IMR-90 (cell line): ENCODE results near the gene COLQ. TPM values are rescaled to one million over a fixed set of nuclear protein-coding genes. Genes with fewer than 3 reads are reported as not detected.

Experiments
- ATAC-seq: fragments of 200-7000 bp; cut with Tn5 transposase; 2 replicates; pipeline ENCODE4 v1.9.1; 2020; ENCODE audit warnings: low read depth, mild to moderate bottlenecking, moderate library complexity
- BruUV-seq: library from RNA; stranded (reverse); fragments of 400-500 nt; replicated peaks from 2 replicates; lab custom pipeline; 2021; lab: Mats Ljungman, UMichigan
- CTCF ChIA-PET: fragments of 300-600 bp; formaldehyde crosslinking; extraction: SDS; loops from one replicate; lab custom pipeline; 2021; ENCODE audit warnings: antibody characterized with exemption; lab: Yijun Ruan, JAX
- POLR2A ChIA-PET: fragments of 300-600 bp; sonication (Branson Sonifier 250); formaldehyde crosslinking; loops from one replicate; lab custom pipeline; 2022; ENCODE audit warnings: antibody characterized with exemption; ENCODE audit not compliant: unreplicated experiment; lab: Charles Lee
- DNase-seq: peaks from one replicate; pipeline ENCODE4 v3.0.0; 2013
- H2AFZ ChIP-seq: replicated peaks from 2 replicates; pipeline ENCODE3; 2013; ENCODE audit warnings: low read length, mild to moderate bottlenecking; ENCODE audit not compliant: poor library complexity
- H2AK5ac ChIP-seq: 2 replicates; pipeline ENCODE4 v1.6.1; 2013; ENCODE audit warnings: low read depth, low read length, inconsistent platforms
- H2AK9ac ChIP-seq: replicated peaks from 2 replicates; pipeline ENCODE3; 2013; ENCODE audit warnings: mild to moderate bottlenecking, low read depth, low read length, moderate library complexity; ENCODE audit not compliant: poor library complexity
- H2BK120ac ChIP-seq: 2 replicates; pipeline ENCODE4 v1.6.1; 2013; ENCODE audit warnings: low read depth, low read length, inconsistent platforms
- H2BK15ac ChIP-seq: 3 replicates; pipeline ENCODE4 v1.6.1; 2013; ENCODE audit warnings: low read depth, low read length, inconsistent platforms
- H2BK20ac ChIP-seq: 2 replicates; pipeline ENCODE4 v1.6.1; 2013; ENCODE audit warnings: low read depth, mild to moderate bottlenecking, inconsistent platforms, low read length, moderate library complexity
- H2BK5ac ChIP-seq: 2 replicates; pipeline ENCODE4 v1.6.1; 2013; ENCODE audit warnings: mild to moderate bottlenecking, low read depth, low read length, inconsistent platforms; ENCODE audit not compliant: poor library complexity, severe bottlenecking
- H3K14ac ChIP-seq: replicated peaks from 2 replicates; pipeline ENCODE4 v1.6.1; 2013; ENCODE audit warnings: low read depth, low read length, inconsistent platforms
- H3K18ac ChIP-seq: 2 replicates; pipeline ENCODE4 v1.6.1; 2013; ENCODE audit warnings: low read depth, low read length, control low read depth
- H3K23ac ChIP-seq: 2 replicates; pipeline ENCODE4 v1.6.1; 2013; ENCODE audit warnings: low read depth, low read length, inconsistent platforms
- H3K27ac ChIP-seq: 2 replicates; pipeline ENCODE4 v1.5.1; 2013; ENCODE audit warnings: mild to moderate bottlenecking, control low read depth, low read length; ENCODE audit not compliant: insufficient read depth
- H3K27me3 ChIP-seq: 2 replicates; pipeline ENCODE4 v1.6.1; 2013; ENCODE audit warnings: low read length; ENCODE audit not compliant: control insufficient read depth, insufficient read depth
- H3K36me3 ChIP-seq: 2 replicates; pipeline ENCODE4 v1.6.1; 2013; ENCODE audit warnings: low read length, mixed read lengths; ENCODE audit not compliant: control insufficient read depth, insufficient read depth
- H3K4ac ChIP-seq: 2 replicates; pipeline ENCODE4 v1.6.1; 2013; ENCODE audit warnings: low read depth, low read length, inconsistent platforms
- H3K4me1 ChIP-seq: 2 replicates; pipeline ENCODE4 v1.6.1; 2013; ENCODE audit warnings: low read length, mixed read lengths; ENCODE audit not compliant: control insufficient read depth, insufficient read depth
- H3K4me2 ChIP-seq: 2 replicates; pipeline ENCODE4 v1.6.1; 2013; ENCODE audit warnings: low read depth, mild to moderate bottlenecking, control low read depth, low read length, moderate library complexity
- H3K4me3 ChIP-seq: 2 replicates; pipeline ENCODE4 v1.5.1; 2013; ENCODE audit warnings: low read depth, mild to moderate bottlenecking, control low read depth, low read length, moderate library complexity; ENCODE audit not compliant: insufficient read depth
- H3K56ac ChIP-seq: 2 replicates; pipeline ENCODE4 v1.6.1; 2013; ENCODE audit warnings: low read length, inconsistent platforms; ENCODE audit not compliant: insufficient read depth; ENCODE audit errors: extremely low read depth
- H3K79me1 ChIP-seq, 2 experiments: 2 replicates each; pipeline ENCODE4 v1.6.1; 2013; ENCODE audit warnings: low read length in 2 of 2, inconsistent platforms in 1 of 2, low read depth in 1 of 2
- H3K9ac ChIP-seq: 2 replicates; pipeline ENCODE4 v1.6.1; 2013; ENCODE audit warnings: low read depth, low read length, control low read depth
- H3K9me1 ChIP-seq: 2 replicates; pipeline ENCODE4 v1.6.1; 2013; ENCODE audit warnings: low read length, inconsistent platforms; ENCODE audit not compliant: insufficient read depth
- H3K9me3 ChIP-seq: 2 replicates; pipeline ENCODE4 v1.6.1; 2013; ENCODE audit warnings: low read length; ENCODE audit not compliant: control insufficient read depth, insufficient read depth
- H4K20me1 ChIP-seq: 2 replicates; pipeline ENCODE4 v1.6.1; 2013; ENCODE audit warnings: low read length, inconsistent platforms; ENCODE audit not compliant: insufficient read depth
- H4K5ac ChIP-seq: 2 replicates; pipeline ENCODE4 v1.6.1; 2013; ENCODE audit warnings: mild to moderate bottlenecking, low read depth, low read length, control low read depth
- H4K8ac ChIP-seq, 2 experiments: 2 replicates each; pipeline ENCODE4 v1.6.1; 2013; ENCODE audit warnings: low read depth in 2 of 2, low read length in 2 of 2, control low read depth in 1 of 2, inconsistent platforms in 1 of 2
- H4K91ac ChIP-seq: 2 replicates; pipeline ENCODE4 v1.6.1; 2013; ENCODE audit warnings: low read depth, low read length, inconsistent platforms; ENCODE audit not compliant: insufficient read depth
- BHLHE40 ChIP-seq: fragments of 150-350 bp; IDR thresholded peaks from 2 replicates; pipeline ENCODE4 v1.6.1; 2016; ENCODE audit warnings: mild to moderate bottlenecking, low read depth, low read length
- CEBPB ChIP-seq: IDR thresholded peaks from 2 replicates; pipeline ENCODE4 v1.6.1; 2012; ENCODE audit warnings: low read depth, low read length, improper control_type of control experiment
- CHD1 ChIP-seq: IDR thresholded peaks from 2 replicates; pipeline ENCODE4 v1.6.1; 2012; ENCODE audit warnings: low read depth, low read length, improper control_type of control experiment
- CTCF ChIP-seq: conservative IDR thresholded peaks from 2 replicates; pipeline ENCODE4 v1.5.1; 2012; ENCODE audit warnings: mild to moderate bottlenecking, low read depth, low read length, improper control_type of control experiment
- ELK1 ChIP-seq: fragments of 150-350 bp; IDR thresholded peaks from 2 replicates; pipeline ENCODE4 v1.6.1; 2016; ENCODE audit warnings: low read depth, mild to moderate bottlenecking, low read length, moderate library complexity, borderline replicate concordance
- FOS ChIP-seq: fragments of 150-350 bp; IDR thresholded peaks from 2 replicates; pipeline ENCODE4 v1.6.1; 2016; ENCODE audit warnings: low read depth, low read length
- MAFK ChIP-seq: IDR thresholded peaks from 2 replicates; pipeline ENCODE4 v1.6.1; 2012; ENCODE audit warnings: low read depth, low read length, improper control_type of control experiment
- MAZ ChIP-seq: IDR thresholded peaks from 2 replicates; pipeline ENCODE4 v1.6.1; 2012; ENCODE audit warnings: low read depth, mild to moderate bottlenecking, low read length, improper control_type of control experiment, moderate library complexity, borderline replicate concordance
- MXI1 ChIP-seq: IDR thresholded peaks from 2 replicates; pipeline ENCODE4 v1.6.1; 2012; ENCODE audit warnings: low read depth, mild to moderate bottlenecking, low read length, moderate library complexity, borderline replicate concordance
- NFE2L2 ChIP-seq: fragments of 150-350 bp; IDR thresholded peaks from 2 replicates; pipeline ENCODE4 v1.6.1; 2016; ENCODE audit warnings: low read depth, mild to moderate bottlenecking, low read length
- POLR2A ChIP-seq: IDR thresholded peaks from 2 replicates; pipeline ENCODE4 v1.6.1; 2012; ENCODE audit warnings: mild to moderate bottlenecking, low read depth, low read length
- RAD21 ChIP-seq: IDR thresholded peaks from 2 replicates; pipeline ENCODE4 v1.6.1; 2012; ENCODE audit warnings: low read length, improper control_type of control experiment
- RCOR1 ChIP-seq: IDR thresholded peaks from 2 replicates; pipeline ENCODE4 v1.6.1; 2012; ENCODE audit warnings: mild to moderate bottlenecking, low read length, improper control_type of control experiment; ENCODE audit not compliant: insufficient replicate concordance
- RFX5 ChIP-seq: IDR thresholded peaks from 2 replicates; pipeline ENCODE4 v1.8.0; 2012; ENCODE audit warnings: low read depth, mild to moderate bottlenecking, low read length, moderate library complexity
- SMC3 ChIP-seq: fragments of 150-350 bp; IDR thresholded peaks from 2 replicates; pipeline ENCODE4 v1.6.1; 2016; ENCODE audit warnings: low read depth, mild to moderate bottlenecking, antibody characterized with exemption, low read length, moderate library complexity
- WGBS, 2 experiments: methylation state at CpG; one replicate each; pipeline versions ENCODE4 v1.1.5 to v1.1.7; 2013; ENCODE audit warnings: missing lambda C conversion rate in 2 of 2; ENCODE audit not compliant: insufficient read length in 1 of 2; ENCODE audit errors: extremely low coverage in 2 of 2; 5-methylcytosine and 5-hydroxymethylcytosine counted together
- dilution Hi-C: fragments of 300-500 bp; cut with HindIII; formaldehyde crosslinking; loops from one replicate; pipeline ENCODE4 v1.14.3; 2018; ENCODE audit warnings: low sequenced_read_pairs; ENCODE audit not compliant: unreplicated experiment
- in situ Hi-C: fragments of 300-500 bp; cut with MboI; formaldehyde crosslinking; loops from 3 replicates; pipeline ENCODE4 v1.14.3; 2019; ENCODE audit warnings: low sequenced_read_pairs, inconsistent platforms, mixed read lengths
- intact Hi-C: fragments of 100-400 bp; cut with micrococcal nuclease; formaldehyde crosslinking; loops from 2 replicates; pipeline ENCODE4 v1.10.0; 2022
- polyA plus RNA-seq, 3 experiments: library from polyadenylated mRNA; depleted of rRNA; stranded (reverse); fragments of >200 nt; gene quantifications; 2 replicates each; pipeline ENCODE4 v1.2.3, GENCODE V29; 2012; ENCODE audit warnings: low replicate concordance in 1 of 3
- total RNA-seq: library from RNA; depleted of rRNA; stranded (reverse); fragments of >200 nt; gene quantifications from 2 replicates; pipeline ENCODE4 v1.2.3, GENCODE V29; 2012
- TF ChIP-seq, protein P1 (sequence below): fragments of 150-350 bp; IDR thresholded peaks from 2 replicates; pipeline ENCODE4 v1.6.1; 2017; ENCODE audit warnings: mild to moderate bottlenecking, antibody characterized with exemption, low read length, low read depth

The COLQ gene
- total and polyA plus RNA-seq, 2 of the 4 experiments (the other 2 are of a cell fraction): 0.18 to 0.65 TPM

DNA sequence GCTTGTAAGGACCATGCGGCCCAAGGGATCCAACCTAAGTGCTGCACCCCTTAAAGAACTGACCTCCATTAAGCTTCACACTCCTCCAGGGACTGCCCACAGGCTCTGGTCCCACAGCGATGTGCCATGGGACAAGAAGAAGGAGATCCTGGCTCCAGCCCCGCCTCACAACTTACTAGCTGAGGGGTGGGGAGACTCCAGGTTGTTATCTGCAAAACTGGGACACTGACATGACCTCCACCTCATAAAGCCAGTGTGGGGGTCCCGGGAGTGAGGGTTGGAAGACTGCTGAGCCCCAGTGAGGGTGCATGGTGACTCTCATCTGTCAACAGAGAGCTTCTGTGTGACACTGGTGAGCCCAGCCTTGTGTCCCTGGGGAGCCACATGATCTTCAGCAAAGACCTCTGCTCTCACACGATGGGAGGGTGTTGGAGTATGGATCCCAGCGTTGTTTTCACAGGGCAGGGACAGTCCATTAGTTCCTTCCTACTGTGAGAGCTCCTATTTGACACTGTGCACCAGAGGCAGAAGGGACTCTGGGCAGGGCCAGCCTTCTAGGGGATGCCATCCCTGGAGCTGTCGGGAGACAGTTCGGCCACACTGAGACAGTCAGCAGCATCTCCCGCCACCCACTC lies 67.4 kb downstream of the COLQ start:
- no peak overlapping the region for H2AFZ ChIP-seq
- H3K27ac ChIP-seq: no peak overlapping the region
- H3K4me2 ChIP-seq: no peak overlapping the region
- TF ChIP-seq CHD1 (no peak), POLR2A (no peak), SMC3 (no peak), FOS (no peak), MAZ (no peak), RCOR1 (no peak), MAFK (no peak), RFX5 (no peak), CTCF (no peak), BHLHE40 (no peak), NFE2L2 (no peak), CEBPB (no peak), ELK1 (no peak), RAD21 (no peak), MXI1 (no peak)
- TF ChIP-seq, protein P1, sequence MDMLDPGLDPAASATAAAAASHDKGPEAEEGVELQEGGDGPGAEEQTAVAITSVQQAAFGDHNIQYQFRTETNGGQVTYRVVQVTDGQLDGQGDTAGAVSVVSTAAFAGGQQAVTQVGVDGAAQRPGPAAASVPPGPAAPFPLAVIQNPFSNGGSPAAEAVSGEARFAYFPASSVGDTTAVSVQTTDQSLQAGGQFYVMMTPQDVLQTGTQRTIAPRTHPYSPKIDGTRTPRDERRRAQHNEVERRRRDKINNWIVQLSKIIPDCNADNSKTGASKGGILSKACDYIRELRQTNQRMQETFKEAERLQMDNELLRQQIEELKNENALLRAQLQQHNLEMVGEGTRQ: no peak
- in situ Hi-C loops (no loop called here), dilution Hi-C loops (no loop called here), intact Hi-C loops (no loop called here)
- peaks cover 2% of the 10 kb centered on the region; the same call in 1 of the 2 replicates for H3K9me3 ChIP-seq
- BruUV-seq: no TSS peak
- no peak overlapping the region for H3K56ac ChIP-seq
- no peaks in the 10 kb centered on the region; the same call in 1 of the 2 replicates for H3K9me1 ChIP-seq
- no peak overlapping the region for H4K5ac ChIP-seq
- no peak overlapping the region for H2BK5ac ChIP-seq
- no peaks in the 10 kb centered on the region for H3K79me1 ChIP-seq
- 60% methylated on average over 2 of the region's 9 CpGs; no CpG with 5 or more reads in 1 of the 2 experiments for WGBS, 2 experiments
- H3K9ac ChIP-seq: no peak overlapping the region
- ChIA-PET CTCF (no interaction called here), POLR2A (no interaction called here)
- no peak overlapping the region for H2AK9ac ChIP-seq
- DNase-seq: no peak
- no peak overlapping the region for H2BK120ac ChIP-seq
- H4K20me1 ChIP-seq: no peaks in the 10 kb centered on the region; the same call in 1 of the 2 replicates
- no peak overlapping the region for H2AK5ac ChIP-seq
- no peak overlapping the region for H3K18ac ChIP-seq
- no peaks in the 10 kb centered on the region for H3K4me1 ChIP-seq
- no peak overlapping the region for H2BK20ac ChIP-seq
- no peak overlapping the region for H3K4ac ChIP-seq
- H3K27me3 ChIP-seq: no peaks in the 10 kb centered on the region; the same call in 1 of the 2 replicates
- H4K91ac ChIP-seq: no peak overlapping the region
- ATAC-seq: no peak
- no peak overlapping the region for H2BK15ac ChIP-seq
- no peaks in the 10 kb centered on the region for H3K36me3 ChIP-seq
- no peak overlapping the region for H3K14ac ChIP-seq
- no peak overlapping the region for H4K8ac ChIP-seq
- H3K23ac ChIP-seq: no peak overlapping the region
- H3K4me3 ChIP-seq: no peak overlapping the region
